GM19043 (cell line): ENCODE data around the gene BTBD6.
"Not testable (repeated sequence)": the region's sequence is repeated elsewhere in the genome, so short reads cannot be mapped to it uniquely, and the experiment has no call there.

ENCODE experiments used
- ATAC-seq: cut with Tn5 transposase; IDR thresholded peaks from one replicate; pipeline ENCODE4 v1.9.1; 2021; ENCODE audit warnings: low read depth; ENCODE audit not compliant: unreplicated experiment

Gene BTBD6

GRCh38 chr14:105261781-105262180, 13.4 kb downstream of the BTBD6 start:
- ATAC-seq: no peak

DNA sequence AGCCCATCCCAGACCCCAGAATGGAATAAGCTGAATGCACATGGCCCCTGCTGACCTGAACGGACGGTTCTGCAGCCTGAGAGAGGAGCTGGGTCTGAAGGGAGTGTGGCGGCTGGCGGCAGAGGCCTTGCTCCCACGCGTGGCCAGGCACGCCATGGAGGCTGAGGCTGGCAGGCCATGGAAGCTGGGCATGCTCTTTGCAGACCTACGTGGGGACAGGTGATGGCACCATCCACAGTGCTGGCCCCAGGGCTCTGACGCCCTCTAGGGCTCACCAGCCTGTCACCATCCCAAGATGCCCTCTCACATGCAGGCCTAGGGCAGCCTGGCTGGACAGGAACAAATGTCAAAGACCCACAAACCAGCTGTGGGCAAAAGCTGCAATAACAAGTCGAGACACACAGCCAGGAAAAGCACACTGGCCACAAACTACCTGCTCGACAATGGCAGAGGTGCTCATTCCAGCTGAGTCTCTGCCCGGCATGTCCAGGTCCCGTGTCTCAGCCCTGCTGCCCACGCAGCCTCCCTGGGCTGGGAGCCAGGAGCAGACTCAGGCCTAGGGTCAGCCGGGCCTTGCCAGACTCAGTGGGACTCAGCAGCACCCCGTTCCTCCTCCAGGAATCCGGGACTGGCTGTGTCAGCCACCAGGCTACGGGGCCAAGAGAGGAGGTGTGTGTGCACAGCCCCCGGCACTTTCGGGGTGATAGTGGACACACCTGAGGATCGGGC, 19.7 kb downstream of the BTBD6 start:
- ATAC-seq: no peak

GRCh38 chr14:105268736-105269354, 20.5 kb downstream of the BTBD6 start:
- no peak for ATAC-seq

DNA sequence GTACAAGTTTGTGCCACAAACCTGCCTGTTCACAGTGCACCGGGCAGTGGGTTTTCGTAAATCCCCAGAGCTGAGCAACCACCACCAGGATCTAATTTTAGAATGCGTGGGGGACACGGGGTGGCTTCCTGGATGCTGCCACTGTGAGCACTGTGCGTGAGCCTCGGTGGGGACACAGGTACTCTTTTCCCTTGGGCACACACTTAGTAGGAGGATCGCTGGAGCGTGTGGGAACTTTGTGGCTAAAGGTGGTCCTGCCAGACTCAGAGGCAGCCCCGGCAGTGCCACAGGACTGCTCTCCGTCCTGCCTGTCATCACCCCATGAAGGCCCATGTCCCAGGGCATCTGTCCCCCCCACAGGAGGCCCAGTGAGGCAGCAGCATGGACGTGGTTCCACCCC, 21.1 kb downstream of the BTBD6 start:
- no peak for ATAC-seq

GRCh38 chr14:105271224-105271890, 23.0 kb downstream of the BTBD6 start:
- no peak for ATAC-seq

GRCh38 chr14:105272623-105273022, 24.3 kb downstream of the BTBD6 start:
- ATAC-seq: no peak

DNA sequence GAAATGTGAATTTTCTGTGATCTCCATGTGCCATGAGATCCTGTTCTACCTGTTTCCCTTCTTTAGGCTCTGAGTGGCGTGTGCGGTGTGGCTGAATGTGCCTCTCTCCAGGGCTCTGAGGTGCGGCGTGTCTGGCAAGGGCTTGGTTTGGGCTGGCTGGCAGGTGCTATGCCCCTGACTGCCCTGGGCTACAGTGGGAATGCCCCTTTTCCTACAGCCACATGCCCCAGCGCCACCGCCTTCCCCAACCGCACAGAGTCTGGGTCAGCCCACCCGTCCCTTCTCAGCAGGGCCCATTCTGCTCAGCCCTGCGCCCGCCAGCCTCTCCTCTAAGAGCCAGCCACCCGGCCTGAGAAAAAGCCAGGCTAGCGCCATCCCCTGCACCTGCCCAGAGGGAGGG, 24.7 kb downstream of the BTBD6 start:
- ATAC-seq: no peak

DNA sequence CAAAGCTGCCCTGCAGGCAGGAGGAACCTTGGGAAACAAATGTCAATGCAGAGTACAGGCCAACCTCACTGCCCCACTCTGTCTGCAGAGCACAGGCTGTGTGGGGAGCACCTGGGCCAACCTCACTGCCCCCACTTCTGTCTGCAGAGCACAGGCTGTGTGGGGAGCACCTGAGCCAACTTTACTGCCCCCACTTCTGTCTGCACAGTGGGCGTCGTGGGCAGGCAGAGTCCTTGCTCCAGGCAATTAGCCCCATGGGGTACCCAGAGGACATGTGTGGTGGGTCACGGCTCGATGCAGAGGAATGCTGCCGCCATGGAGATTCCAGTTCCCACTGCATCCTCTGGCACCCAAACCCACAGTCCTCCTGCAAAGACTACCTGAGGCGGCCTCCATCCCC, 26.3 kb downstream of the BTBD6 start:
- ATAC-seq: no peak

GRCh38 chr14:105275267-105275946, 27.1 kb downstream of the BTBD6 start:
- ATAC-seq: no peak

DNA sequence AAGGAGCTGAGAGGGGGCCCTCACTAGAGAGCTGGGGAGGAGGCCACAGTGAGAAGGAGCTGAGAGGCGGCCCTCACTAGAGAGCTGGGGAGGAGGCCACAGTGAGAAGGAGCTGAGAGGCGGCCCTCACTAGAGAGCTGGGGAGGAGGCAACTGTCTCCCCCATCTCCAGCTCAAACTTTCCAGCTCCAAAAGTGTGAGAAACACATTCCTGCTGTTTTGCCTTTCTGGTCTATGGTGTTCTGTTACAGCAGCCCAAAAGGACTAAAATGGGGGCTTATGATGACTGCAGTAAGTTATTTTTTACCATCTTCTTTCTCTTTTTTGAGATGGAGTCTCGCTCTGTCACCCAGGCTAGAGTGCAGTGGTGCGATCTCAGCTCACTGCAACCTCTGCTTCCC, 29.1 kb downstream of the BTBD6 start:
- not testable (repeated sequence) for ATAC-seq

DNA sequence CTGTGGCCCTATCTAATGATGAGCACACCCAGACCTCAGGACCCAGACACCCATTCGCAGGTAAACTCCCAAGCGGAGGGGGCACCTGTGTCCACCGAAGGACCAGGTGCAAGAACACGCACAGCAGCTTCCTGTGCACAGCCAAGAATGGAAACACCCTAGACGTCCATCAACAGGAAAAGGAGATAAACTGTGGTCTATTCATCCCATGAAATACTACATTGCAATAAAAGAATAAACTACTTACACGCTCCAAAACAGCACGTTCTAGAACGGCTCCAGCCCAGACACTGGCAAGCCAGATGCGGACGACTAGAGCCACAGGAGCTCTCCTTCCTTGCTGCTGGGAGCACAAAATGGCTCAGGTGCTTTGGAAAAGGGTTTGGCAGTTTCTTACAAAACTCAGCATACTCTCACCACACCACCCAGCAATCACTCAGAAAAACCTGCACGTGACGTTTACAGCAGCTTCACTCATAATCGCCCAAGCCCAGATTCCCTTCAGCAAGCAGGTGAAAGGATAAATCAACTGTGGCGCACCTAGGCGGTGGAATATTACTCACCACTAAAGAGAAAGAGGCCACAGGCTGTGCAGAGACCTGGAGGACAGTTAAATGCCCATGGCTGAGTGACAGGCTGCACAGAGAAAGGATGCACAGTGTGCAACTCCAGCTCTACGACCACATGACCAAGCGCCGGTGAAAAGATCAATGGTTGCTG, 31.5 kb downstream of the BTBD6 start:
- ATAC-seq: no peak

DNA sequence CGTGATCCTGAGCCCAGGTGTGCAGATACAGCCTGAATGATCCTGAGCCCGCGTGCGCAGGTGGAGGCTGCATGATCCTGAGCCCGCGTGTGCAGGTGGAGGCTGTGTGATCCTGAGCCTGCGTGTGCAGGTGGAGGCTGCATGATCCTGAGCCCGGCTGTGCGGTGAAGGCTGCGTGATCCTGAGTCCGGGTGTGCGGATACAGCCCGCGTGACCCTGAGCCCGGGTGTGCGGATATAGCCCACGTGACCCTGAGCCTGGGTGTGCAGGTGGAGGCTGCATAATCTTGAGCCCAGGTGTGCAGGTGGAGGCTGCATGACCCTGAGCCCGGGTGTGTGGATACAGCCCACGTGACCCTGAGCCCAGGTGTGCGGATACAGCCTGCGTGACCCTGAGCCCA, 32.2 kb downstream of the BTBD6 start:
- no peak for ATAC-seq

DNA sequence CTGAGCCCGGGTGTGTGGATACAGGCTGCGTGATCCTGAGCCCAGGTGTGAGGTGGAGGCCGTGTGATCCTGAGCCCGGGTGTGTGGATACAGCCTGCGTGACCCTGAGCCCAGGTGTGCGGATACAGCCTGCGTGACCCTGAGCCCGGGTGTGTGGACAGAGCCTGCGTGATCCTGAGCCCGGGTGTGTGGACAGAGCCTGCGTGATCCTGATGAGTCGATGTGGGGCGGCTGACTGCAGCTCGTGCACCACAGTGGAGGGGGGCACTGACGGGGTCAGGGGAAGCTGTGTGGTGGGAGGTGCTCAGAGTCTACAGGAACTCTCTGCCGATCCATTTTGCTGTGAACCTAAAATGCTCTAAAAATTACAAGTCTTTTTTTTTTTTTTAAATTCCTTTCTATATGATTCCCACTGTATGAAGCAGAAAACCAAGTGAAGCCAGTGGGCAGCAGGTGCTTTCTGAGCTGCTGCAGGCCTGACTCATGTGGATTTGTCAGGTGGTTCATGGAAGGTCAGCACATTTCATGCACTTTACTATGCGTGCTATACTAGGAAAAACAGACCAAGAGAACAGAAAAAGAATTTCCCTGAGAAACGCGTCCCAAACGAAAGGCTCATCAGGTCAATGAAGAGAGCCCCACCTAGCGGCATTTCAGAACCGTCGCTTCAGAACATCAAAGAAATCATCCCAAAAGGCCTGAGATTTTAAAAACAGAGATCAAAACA, 33.2 kb downstream of the BTBD6 start:
- ATAC-seq: no peak

DNA sequence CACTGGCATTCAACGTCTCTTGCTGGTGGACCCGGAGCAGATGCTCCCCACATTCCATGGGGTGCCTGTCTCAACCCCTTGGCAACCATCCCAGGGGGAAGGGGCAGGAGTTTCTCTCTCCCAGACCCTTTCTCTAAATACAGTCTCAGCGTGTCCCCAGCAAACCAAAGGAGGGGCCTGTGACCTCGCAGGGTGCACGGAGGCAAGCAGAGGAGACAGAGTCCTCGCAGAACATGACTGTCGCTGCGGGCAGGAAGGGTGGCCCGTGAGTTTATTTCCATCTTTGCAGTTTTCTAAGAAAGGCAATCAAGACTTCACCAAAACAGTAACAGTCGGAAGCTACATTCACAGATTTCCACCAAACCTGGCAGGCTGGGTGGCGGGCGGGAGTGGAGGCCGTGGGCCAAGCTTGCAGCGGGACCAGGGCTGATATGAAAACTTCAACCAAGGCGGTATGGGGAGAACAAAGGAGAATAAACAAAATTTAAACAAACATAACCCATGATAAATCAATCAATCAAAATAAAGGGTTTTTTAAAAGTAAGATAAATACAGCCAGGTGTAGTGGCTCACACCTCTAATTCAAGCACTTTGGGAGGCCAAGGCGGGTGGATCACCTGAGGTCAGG, 33.9 kb downstream of the BTBD6 start:
- no peak for ATAC-seq

DNA sequence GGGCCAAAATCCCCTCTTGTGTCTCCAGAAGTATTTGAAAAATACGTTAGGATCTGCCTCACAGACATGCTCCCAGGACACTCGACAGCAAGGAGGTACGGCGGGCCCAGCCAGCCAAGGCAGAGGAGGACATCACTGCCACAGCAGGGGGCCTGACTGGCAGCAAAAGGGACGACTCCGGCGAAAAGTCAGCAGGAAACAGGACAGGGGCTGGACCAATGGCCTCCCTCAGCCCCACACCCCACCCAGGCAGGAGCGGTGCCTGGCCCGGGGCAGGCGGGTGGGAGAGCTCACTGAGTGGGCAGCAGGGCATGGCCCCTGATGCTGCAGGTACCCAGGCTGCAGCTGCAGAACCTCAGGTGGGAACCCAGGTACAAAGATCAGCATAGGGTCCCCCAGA, 34.7 kb downstream of the BTBD6 start:
- ATAC-seq: no peak

GRCh38 chr14:105283899-105284298, 35.6 kb downstream of the BTBD6 start:
- ATAC-seq: no peak

GRCh38 chr14:105285174-105285573, 36.8 kb downstream of the BTBD6 start:
- no peak for ATAC-seq

DNA sequence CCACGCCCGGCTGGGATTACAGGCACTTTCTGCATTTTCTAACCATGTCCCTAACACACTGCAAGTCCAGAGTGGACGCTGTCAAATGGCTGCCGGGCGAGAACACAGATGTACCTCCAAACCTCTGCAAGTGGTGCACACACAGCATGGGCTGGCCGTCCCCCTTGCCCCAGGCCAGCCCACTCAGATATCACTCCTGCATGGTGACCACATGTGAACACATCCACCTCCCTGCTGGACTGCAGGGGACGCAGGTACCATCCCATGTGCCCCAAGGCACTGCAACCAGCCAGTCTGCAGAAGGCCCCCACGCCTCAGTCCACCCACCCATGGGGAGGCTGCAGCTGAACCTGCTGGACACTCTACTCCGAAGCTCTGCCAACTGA, 38.4 kb downstream of the BTBD6 start:
- ATAC-seq: no peak

- ATAC-seq: no peak
These were observed 39.1 kb downstream of the BTBD6 start for GRCh38 chr14:105287249-105288102.
